Measurements from ENCODE around the gene AGAP3.

AGAP3 gene

GRCh38 chr7:151045967-151046366, 40.3 kb upstream of the AGAP3 start:
- Histone ChIP-seq H3K4me2 (ENCODE audit: low read length) (no peak overlapping the region), H4K20me1 (ENCODE audit: insufficient read depth, low read length) (no peaks in the 10 kb centered on the region)
- TF ChIP-seq CTCF (IDR thresholded peaks at IDR 0.05; ENCODE audit: low read depth, low read length), result no peak
- TF ChIP-seq EZH2phosphoT487 (IDR thresholded peaks at IDR 0.05; ENCODE audit: low read depth), result no peak

GRCh38 chr7:151046603-151047573, 39.4 kb upstream of the AGAP3 start:
- H3K9me3 ChIP-seq (ENCODE audit: insufficient read depth, low read length), result no peaks in the 10 kb centered on the region
- H3K9ac ChIP-seq (ENCODE audit: low read length), result no peak overlapping the region
- no peaks in the 10 kb centered on the region for H3K79me2 ChIP-seq (ENCODE audit: low read length)
- no peaks in the 10 kb centered on the region for H4K20me1 ChIP-seq (ENCODE audit: insufficient read depth, low read length)
- no peak overlapping the region for H3K4me2 ChIP-seq (ENCODE audit: low read length)
- H3K27me3 ChIP-seq (ENCODE audit: low read depth, low read length), result no peaks in the 10 kb centered on the region
- no peaks in the 10 kb centered on the region for H3K36me3 ChIP-seq (replicated peaks; ENCODE audit: low read depth, low read length)
- no peak overlapping the region for H2AFZ ChIP-seq (ENCODE audit: low read depth, low read length)
- no peak overlapping the region for H3K4me3 ChIP-seq (ENCODE audit: low read length)
- no peaks in the 10 kb centered on the region for H3K4me1 ChIP-seq (ENCODE audit: low read length)
- no peak for TF ChIP-seq CTCF (IDR thresholded peaks at IDR 0.05; ENCODE audit: low read depth, low read length)
- no peak for TF ChIP-seq EZH2phosphoT487 (IDR thresholded peaks at IDR 0.05; ENCODE audit: low read depth)
- no peak overlapping the region for H3K27ac ChIP-seq (ENCODE audit: low read length)

More at GRCh38 chr7:151045967-151046366, 40.3 kb upstream of the AGAP3 start:
- Histone ChIP-seq H2AFZ (ENCODE audit: low read depth, low read length) (no peak overlapping the region), H3K4me1 (ENCODE audit: low read length) (no peaks in the 10 kb centered on the region), H3K4me3 (ENCODE audit: low read length) (no peak overlapping the region), H3K9me3 (ENCODE audit: insufficient read depth, low read length) (no peaks in the 10 kb centered on the region), H3K9ac (ENCODE audit: low read length) (no peak overlapping the region), H3K27ac (ENCODE audit: low read length) (no peak overlapping the region), H3K79me2 (ENCODE audit: low read length) (no peaks in the 10 kb centered on the region), H3K27me3 (ENCODE audit: low read depth, low read length) (no peaks in the 10 kb centered on the region), H3K36me3 (replicated peaks; ENCODE audit: low read depth, low read length) (no peaks in the 10 kb centered on the region)

DNA sequence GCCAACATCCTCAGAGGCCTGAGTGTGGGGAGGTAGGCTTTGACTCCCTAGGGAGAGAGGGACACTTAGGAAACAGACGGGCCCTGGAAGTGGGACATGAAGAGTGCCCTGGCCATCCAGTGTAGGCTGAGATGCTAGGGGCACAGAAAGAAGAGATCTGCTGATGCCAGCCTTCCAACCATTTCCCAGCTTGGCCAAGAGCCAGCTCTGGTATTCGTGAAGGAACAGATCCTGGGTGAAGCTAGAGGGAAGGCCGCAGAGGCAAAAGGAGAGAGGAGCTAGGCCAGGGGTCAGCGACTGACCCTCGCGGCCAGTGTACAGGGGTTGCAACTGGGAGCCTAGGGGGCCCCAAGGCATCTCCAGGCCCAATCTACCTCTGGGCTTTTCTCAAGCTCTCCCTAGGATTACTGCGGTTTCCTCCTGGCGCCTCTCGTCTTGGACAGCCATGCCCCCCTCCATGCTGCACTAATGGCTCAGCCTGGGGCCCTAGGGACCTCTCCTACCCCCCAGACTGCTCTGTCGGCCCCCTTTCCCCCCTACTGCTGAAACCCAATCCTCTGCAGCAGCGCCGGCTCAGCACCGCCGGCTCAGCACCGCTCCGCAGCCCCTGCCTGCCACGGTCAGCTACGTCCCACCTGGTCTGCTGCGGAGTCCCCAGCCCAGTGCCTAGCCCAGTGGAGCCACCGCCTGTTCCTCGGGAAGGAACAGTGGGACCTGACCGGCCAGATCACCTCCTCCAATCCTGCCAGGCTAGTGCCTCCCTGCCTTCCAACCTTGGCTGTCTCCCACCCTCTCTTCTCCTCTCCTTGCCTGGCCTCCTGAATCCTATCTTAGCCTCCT, 38.1 kb upstream of the AGAP3 start, which contains the start of gene ASIC3:
TSS of gene ASIC3 (plus strand) at position 556 of the 840 bp plus-strand sequence. CDS start 355 bp downstream, outside the sequence.
- no peak within 1 kb of the TSS for H3K9ac ChIP-seq (ENCODE audit: low read length)
- no peaks in the 10 kb centered on the region for H3K36me3 ChIP-seq (replicated peaks; ENCODE audit: low read depth, low read length)
- no peaks in the 10 kb centered on the region for H4K20me1 ChIP-seq (ENCODE audit: insufficient read depth, low read length)
- H3K79me2 ChIP-seq (ENCODE audit: low read length), result no peaks in the 10 kb centered on the region
- H3K4me2 ChIP-seq (ENCODE audit: low read length), result no peak within 1 kb of the TSS
- TF ChIP-seq EZH2phosphoT487 (IDR thresholded peaks at IDR 0.05; ENCODE audit: low read depth) (no peak), CTCF (IDR thresholded peaks at IDR 0.05; ENCODE audit: low read depth, low read length) (no peak)
- no peaks in the 10 kb centered on the region for H3K27me3 ChIP-seq (ENCODE audit: low read depth, low read length)
- no peak within 1 kb of the TSS for H3K4me3 ChIP-seq (ENCODE audit: low read length)
- no peak within 1 kb of the TSS for H3K27ac ChIP-seq (ENCODE audit: low read length)
- no peaks in the 10 kb centered on the region for H3K9me3 ChIP-seq (ENCODE audit: insufficient read depth, low read length)
- no peak within 1 kb of the TSS for H2AFZ ChIP-seq (ENCODE audit: low read depth, low read length)
- no peaks in the 10 kb centered on the region for H3K4me1 ChIP-seq (ENCODE audit: low read length)

Measured in OCI-LY3 (cell line).